IPS DF 4.7 (cell line): ENCODE results near the gene CHPF.

ENCODE experiments used
- DNase-seq: peaks from one replicate; pipeline ENCODE4 v3.0.0-alpha.2; 2013; ENCODE audit warnings: low spot score; ENCODE audit errors: extremely low read depth

Gene CHPF

GRCh38 chr2:219498280-219499057, 45.1 kb downstream of the CHPF start, which contains the start of gene GMPPA:
Gene GMPPA, plus strand, starts transcription at chr2:219498891. Its CDS starts 1,085 bp downstream, at chr2:219499976.
- DNase-seq: peak; percentile 93

GRCh38 chr2:219497495-219498279, 45.9 kb downstream of the CHPF start:
- no peak for DNase-seq

GRCh38 chr2:219496825-219497494, 46.6 kb downstream of the CHPF start:
- no peak for DNase-seq

GRCh38 chr2:219496247-219496824, 47.3 kb downstream of the CHPF start:
- DNase-seq: no peak

GRCh38 chr2:219495531-219496122, 48.0 kb downstream of the CHPF start:
- no peak for DNase-seq

GRCh38 chr2:219494952-219495530, 48.6 kb downstream of the CHPF start:
- no peak for DNase-seq

- no peak for DNase-seq
Observed at GRCh38 chr2:219493086-219493485, 50.5 kb downstream of the CHPF start.

GRCh38 chr2:219492575-219492974, 51.0 kb downstream of the CHPF start:
- no peak for DNase-seq

- no peak for DNase-seq
Observed at GRCh38 chr2:219491278-219491963, 52.2 kb downstream of the CHPF start.

- DNase-seq: no peak
Observed at GRCh38 chr2:219490600-219491130, 52.9 kb downstream of the CHPF start.

GRCh38 chr2:219490186-219490585, 53.4 kb downstream of the CHPF start:
- no peak for DNase-seq

GRCh38 chr2:219489315-219489714, 54.3 kb downstream of the CHPF start:
- DNase-seq: no peak
